ENCODE data around the gene FADS2.

The FADS2 gene

GRCh38 chr11:61899146-61899841 is 71.2 kb downstream of the FADS2 start:
- Histone ChIP-seq H3K4me3 (ENCODE audit: low read depth, low read length) (no peak overlapping the region), H3K36me3 (ENCODE audit: control insufficient read depth, insufficient read depth, low read length) (peaks cover 6% of the 10 kb centered on the region), H3K27me3 (ENCODE audit: control insufficient read depth, insufficient read depth, low read length) (no peaks in the 10 kb centered on the region), H3K4me1 (ENCODE audit: control insufficient read depth, insufficient read depth, low read length) (no peaks in the 10 kb centered on the region), H3K9ac (ENCODE audit: low read depth, low read length) (no peak overlapping the region), H3K9me3 (ENCODE audit: control insufficient read depth, insufficient read depth, low read length) (no peaks in the 10 kb centered on the region)

GRCh38 chr11:61900251-61900650 is 72.2 kb downstream of the FADS2 start:
- no peaks in the 10 kb centered on the region for H3K4me1 ChIP-seq (ENCODE audit: control insufficient read depth, insufficient read depth, low read length)
- no peaks in the 10 kb centered on the region for H3K9me3 ChIP-seq (ENCODE audit: control insufficient read depth, insufficient read depth, low read length)
- no peaks in the 10 kb centered on the region for H3K27me3 ChIP-seq (ENCODE audit: control insufficient read depth, insufficient read depth, low read length)
- no peak overlapping the region for H3K9ac ChIP-seq (ENCODE audit: low read depth, low read length)
- H3K4me3 ChIP-seq (ENCODE audit: low read depth, low read length) = no peak overlapping the region
- H3K36me3 ChIP-seq (ENCODE audit: control insufficient read depth, insufficient read depth, low read length) = peaks cover 7% of the 10 kb centered on the region

- no peaks in the 10 kb centered on the region for H3K9me3 ChIP-seq (ENCODE audit: control insufficient read depth, insufficient read depth, low read length)
- no peaks in the 10 kb centered on the region for H3K4me1 ChIP-seq (ENCODE audit: control insufficient read depth, insufficient read depth, low read length)
- no peak overlapping the region for H3K4me3 ChIP-seq (ENCODE audit: low read depth, low read length)
- H3K27me3 ChIP-seq (ENCODE audit: control insufficient read depth, insufficient read depth, low read length) = no peaks in the 10 kb centered on the region
- H3K9ac ChIP-seq (ENCODE audit: low read depth, low read length) = no peak overlapping the region
- peaks cover 7% of the 10 kb centered on the region for H3K36me3 ChIP-seq (ENCODE audit: control insufficient read depth, insufficient read depth, low read length)
Measured at GRCh38 chr11:61901397-61901796, 73.3 kb downstream of the FADS2 start.

GRCh38 chr11:61902313-61902712 is 74.2 kb downstream of the FADS2 start:
- Histone ChIP-seq H3K4me1 (ENCODE audit: control insufficient read depth, insufficient read depth, low read length) (no peaks in the 10 kb centered on the region), H3K9ac (ENCODE audit: low read depth, low read length) (no peak overlapping the region), H3K27me3 (ENCODE audit: control insufficient read depth, insufficient read depth, low read length) (no peaks in the 10 kb centered on the region)

GRCh38 chr11:61903845-61904244 is 75.7 kb downstream of the FADS2 start:
- Histone ChIP-seq H3K9me3 (ENCODE audit: control insufficient read depth, insufficient read depth, low read length) (no peaks in the 10 kb centered on the region), H3K36me3 (ENCODE audit: control insufficient read depth, insufficient read depth, low read length) (peaks cover 9% of the 10 kb centered on the region), H3K4me1 (ENCODE audit: control insufficient read depth, insufficient read depth, low read length) (peaks cover 5% of the 10 kb centered on the region), H3K4me3 (ENCODE audit: low read depth, low read length) (no peak overlapping the region), H3K9ac (ENCODE audit: low read depth, low read length) (peak overlapping the region; percentile 24), H3K27me3 (ENCODE audit: control insufficient read depth, insufficient read depth, low read length) (no peaks in the 10 kb centered on the region)

More at GRCh38 chr11:61902313-61902712, 74.2 kb downstream of the FADS2 start:
- Histone ChIP-seq H3K4me3 (ENCODE audit: low read depth, low read length) (no peak overlapping the region), H3K9me3 (ENCODE audit: control insufficient read depth, insufficient read depth, low read length) (no peaks in the 10 kb centered on the region), H3K36me3 (ENCODE audit: control insufficient read depth, insufficient read depth, low read length) (peaks cover 9% of the 10 kb centered on the region)

- H3K9me3 ChIP-seq (ENCODE audit: control insufficient read depth, insufficient read depth, low read length) = no peaks in the 10 kb centered on the region
- peaks cover 7% of the 10 kb centered on the region for H3K36me3 ChIP-seq (ENCODE audit: control insufficient read depth, insufficient read depth, low read length)
- H3K4me3 ChIP-seq (ENCODE audit: low read depth, low read length) = peak overlapping the region; percentile 18
- H3K4me1 ChIP-seq (ENCODE audit: control insufficient read depth, insufficient read depth, low read length) = peaks cover 10% of the 10 kb centered on the region
- H3K9ac ChIP-seq (ENCODE audit: low read depth, low read length) = peak overlapping the region; percentile 24
- no peaks in the 10 kb centered on the region for H3K27me3 ChIP-seq (ENCODE audit: control insufficient read depth, insufficient read depth, low read length)
Measured at GRCh38 chr11:61904539-61905048, 76.5 kb downstream of the FADS2 start.

GRCh38 chr11:61905067-61905696 is 77.1 kb downstream of the FADS2 start:
- Histone ChIP-seq H3K4me1 (ENCODE audit: control insufficient read depth, insufficient read depth, low read length) (peaks cover 10% of the 10 kb centered on the region), H3K27me3 (ENCODE audit: control insufficient read depth, insufficient read depth, low read length) (no peaks in the 10 kb centered on the region), H3K36me3 (ENCODE audit: control insufficient read depth, insufficient read depth, low read length) (peaks cover 5% of the 10 kb centered on the region), H3K9ac (ENCODE audit: low read depth, low read length) (no peak overlapping the region), H3K9me3 (ENCODE audit: control insufficient read depth, insufficient read depth, low read length) (no peaks in the 10 kb centered on the region), H3K4me3 (ENCODE audit: low read depth, low read length) (no peak overlapping the region)

GRCh38 chr11:61905801-61906521 is 77.9 kb downstream of the FADS2 start:
- peaks cover 5% of the 10 kb centered on the region for H3K36me3 ChIP-seq (ENCODE audit: control insufficient read depth, insufficient read depth, low read length)
- peaks cover 10% of the 10 kb centered on the region for H3K4me1 ChIP-seq (ENCODE audit: control insufficient read depth, insufficient read depth, low read length)
- no peak overlapping the region for H3K9ac ChIP-seq (ENCODE audit: low read depth, low read length)
- no peak overlapping the region for H3K4me3 ChIP-seq (ENCODE audit: low read depth, low read length)
- H3K27me3 ChIP-seq (ENCODE audit: control insufficient read depth, insufficient read depth, low read length) = no peaks in the 10 kb centered on the region
- no peaks in the 10 kb centered on the region for H3K9me3 ChIP-seq (ENCODE audit: control insufficient read depth, insufficient read depth, low read length)

GRCh38 chr11:61906522-61906909 is 78.4 kb downstream of the FADS2 start:
- Histone ChIP-seq H3K4me1 (ENCODE audit: control insufficient read depth, insufficient read depth, low read length) (peaks cover 10% of the 10 kb centered on the region), H3K36me3 (ENCODE audit: control insufficient read depth, insufficient read depth, low read length) (peaks cover 5% of the 10 kb centered on the region), H3K27me3 (ENCODE audit: control insufficient read depth, insufficient read depth, low read length) (no peaks in the 10 kb centered on the region), H3K9ac (ENCODE audit: low read depth, low read length) (no peak overlapping the region), H3K9me3 (ENCODE audit: control insufficient read depth, insufficient read depth, low read length) (no peaks in the 10 kb centered on the region), H3K4me3 (ENCODE audit: low read depth, low read length) (no peak overlapping the region)

- peaks cover 5% of the 10 kb centered on the region for H3K36me3 ChIP-seq (ENCODE audit: control insufficient read depth, insufficient read depth, low read length)
- no peaks in the 10 kb centered on the region for H3K9me3 ChIP-seq (ENCODE audit: control insufficient read depth, insufficient read depth, low read length)
- no peak overlapping the region for H3K9ac ChIP-seq (ENCODE audit: low read depth, low read length)
- no peaks in the 10 kb centered on the region for H3K27me3 ChIP-seq (ENCODE audit: control insufficient read depth, insufficient read depth, low read length)
- peaks cover 10% of the 10 kb centered on the region for H3K4me1 ChIP-seq (ENCODE audit: control insufficient read depth, insufficient read depth, low read length)
- H3K4me3 ChIP-seq (ENCODE audit: low read depth, low read length) = no peak overlapping the region
Measured at GRCh38 chr11:61907282-61907681, 79.2 kb downstream of the FADS2 start.

GRCh38 chr11:61907871-61908729 is 80.0 kb downstream of the FADS2 start:
- peak overlapping the region; percentile 73 for H3K9ac ChIP-seq (ENCODE audit: low read depth, low read length)

More at GRCh38 chr11:61907871-61908729, 80.0 kb downstream of the FADS2 start:
- Histone ChIP-seq H3K4me1 (ENCODE audit: control insufficient read depth, insufficient read depth, low read length) (peaks cover 10% of the 10 kb centered on the region), H3K4me3 (ENCODE audit: low read depth, low read length) (no peak overlapping the region), H3K9me3 (ENCODE audit: control insufficient read depth, insufficient read depth, low read length) (no peaks in the 10 kb centered on the region), H3K27me3 (ENCODE audit: control insufficient read depth, insufficient read depth, low read length) (no peaks in the 10 kb centered on the region), H3K36me3 (ENCODE audit: control insufficient read depth, insufficient read depth, low read length) (peaks cover 5% of the 10 kb centered on the region)
